Regular cardiac myocyte (primary cell): ENCODE data around the gene LMNA. TPM values are rescaled to one million over a fixed set of nuclear protein-coding genes. Genes with fewer than 3 reads are reported as not detected.

Experiments used
- total RNA-seq: library from RNA; depleted of rRNA; stranded (reverse); fragments of >200 nt; gene quantifications from 2 replicates; pipeline ENCODE4 v1.2.3, GENCODE V29; 2014

Gene LMNA
- 515 and 1,414 TPM in 2 replicates for total RNA-seq

DNA sequence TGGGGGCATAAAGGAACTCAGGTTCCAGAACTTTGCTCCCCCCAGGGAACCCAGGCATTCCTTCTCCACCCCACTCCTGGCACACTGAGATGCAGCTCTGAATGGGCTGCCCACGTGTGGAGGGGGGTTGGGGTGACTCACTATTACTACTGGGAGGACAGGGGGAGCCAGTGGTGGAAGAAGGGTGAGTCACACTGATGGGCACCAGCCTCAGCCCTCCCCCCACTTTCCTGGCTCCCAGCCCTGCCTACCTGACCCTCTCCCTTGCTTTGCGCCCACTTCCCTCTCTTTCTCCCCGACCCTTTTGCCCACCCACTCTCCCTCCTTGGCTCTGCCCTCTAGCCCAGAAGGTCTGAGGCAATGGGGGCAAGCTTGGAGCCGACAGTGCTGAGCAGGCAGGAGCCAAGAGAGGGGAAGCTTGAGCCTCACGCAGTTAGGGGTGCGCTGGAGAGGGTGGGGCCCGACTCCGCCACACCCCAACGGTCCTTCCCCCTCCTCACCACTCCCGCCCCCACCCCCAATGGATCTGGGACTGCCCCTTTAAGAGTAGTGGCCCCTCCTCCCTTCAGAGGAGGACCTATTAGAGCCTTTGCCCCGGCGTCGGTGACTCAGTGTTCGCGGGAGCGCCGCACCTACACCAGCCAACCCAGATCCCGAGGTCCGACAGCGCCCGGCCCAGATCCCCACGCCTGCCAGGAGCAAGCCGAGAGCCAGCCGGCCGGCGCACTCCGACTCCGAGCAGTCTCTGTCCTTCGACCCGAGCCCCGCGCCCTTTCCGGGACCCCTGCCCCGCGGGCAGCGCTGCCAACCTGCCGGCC lies at the start of gene LMNA:
LMNA (plus strand) TSS at position 611 of the 818 bp plus-strand sequence. CDS start 208 bp downstream, outside the sequence.

DNA sequence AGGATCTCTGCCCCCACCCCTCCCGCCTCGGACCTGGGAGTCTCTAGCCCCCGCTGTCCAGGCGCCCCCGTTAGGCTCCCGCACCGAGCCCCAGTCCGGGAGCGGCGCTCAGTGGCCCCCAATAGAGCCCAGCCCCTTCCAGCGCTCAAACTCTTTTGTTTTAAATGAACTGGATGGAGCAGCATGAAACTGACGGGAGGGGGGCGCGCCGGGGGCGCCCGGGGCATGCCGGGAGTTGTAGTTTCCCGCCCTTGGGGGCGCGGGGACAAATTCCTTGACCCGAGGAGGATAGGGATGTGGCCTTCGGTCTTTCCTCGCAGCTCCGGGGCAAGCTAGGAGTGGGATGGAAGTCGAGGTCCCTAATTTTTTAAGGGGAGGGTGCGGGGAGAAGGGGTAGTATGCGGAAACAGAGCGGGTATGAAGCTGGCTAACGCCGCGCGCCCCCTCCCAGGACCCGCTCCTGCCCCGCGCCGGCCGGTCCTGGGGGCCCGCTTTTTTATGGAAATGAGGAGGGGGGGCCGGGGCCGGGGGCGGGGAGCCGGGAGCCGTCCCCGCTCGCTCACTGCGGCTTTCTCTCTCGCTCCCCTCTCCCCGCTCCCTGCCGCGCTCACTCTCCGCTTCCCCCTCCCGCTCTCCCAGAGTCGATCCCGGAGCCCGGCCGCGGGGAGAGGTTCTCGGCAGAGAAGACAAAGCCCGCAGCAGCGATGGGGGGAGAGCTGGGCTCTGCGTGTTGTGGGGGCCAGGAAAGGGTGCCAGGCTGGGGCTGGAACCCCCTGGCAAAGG lies 32.0 kb upstream of the LMNA start, which contains the start of gene MEX3A:
MEX3A (minus strand) TSS at position 157 of the 783 bp plus-strand sequence. CDS start 467 bp downstream, outside the sequence.

DNA sequence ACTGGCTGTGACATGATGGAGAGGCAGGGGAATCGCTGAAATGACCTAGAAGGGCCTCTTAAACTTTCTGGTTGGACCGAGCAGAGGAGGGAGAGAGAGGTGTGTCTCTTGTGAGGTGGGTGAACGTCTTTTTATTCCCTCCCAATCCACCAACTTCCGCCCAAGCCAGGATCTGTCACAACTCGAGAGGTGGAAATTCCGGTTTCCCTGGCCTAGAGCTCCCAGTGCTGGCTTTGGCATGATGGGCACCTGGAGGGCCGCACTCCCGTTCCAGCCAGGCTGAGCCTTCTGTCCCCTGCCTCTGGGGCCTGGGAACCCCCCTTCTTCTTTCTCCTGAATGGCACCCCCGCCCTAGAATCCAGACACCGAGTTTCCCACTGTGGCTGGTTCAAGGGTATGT lies 38.9 kb downstream of the LMNA start, which contains the start of gene SEMA4A:
SEMA4A (plus strand) TSS at position 224 of the 400 bp plus-strand sequence. CDS start 994 bp downstream, outside the sequence.

Other genes with a start within 250 kb of the LMNA start
- gene RIT1, start 203.4 kb upstream of the LMNA start, total RNA-seq = 39.5 and 55.5 TPM in 2 replicates
- gene KHDC4, start 180.3 kb upstream of the LMNA start, total RNA-seq = 24.3 and 26.5 TPM in 2 replicates
- under 0.01 TPM in 1 of 2 replicates, not detected in the other for gene RXFP4, start 173.1 kb upstream of the LMNA start, total RNA-seq
- gene ARHGEF2, start 136.2 kb upstream of the LMNA start, total RNA-seq = 111 and 135 TPM in 2 replicates
- gene SSR2, start 93.8 kb upstream of the LMNA start, total RNA-seq = 775 and 892 TPM in 2 replicates
- 11.0 and 13.0 TPM in 2 replicates for gene UBQLN4, start 60.9 kb upstream of the LMNA start, total RNA-seq
- gene LAMTOR2, start 59.9 kb upstream of the LMNA start, total RNA-seq = 55.5 and 78.2 TPM in 2 replicates
- gene RAB25, start 53.6 kb upstream of the LMNA start, total RNA-seq = not detected in 2 replicates
- 1.1 and 1.2 TPM in 2 replicates for gene MEX3A, start 32.2 kb upstream of the LMNA start, total RNA-seq
- gene SEMA4A, start 38.9 kb downstream of the LMNA start, total RNA-seq = 0.19 and 1.7 TPM in 2 replicates
- gene SLC25A44, start 79.4 kb downstream of the LMNA start, total RNA-seq = 4.8 and 10.5 TPM in 2 replicates
- gene PMF1, start 98.3 kb downstream of the LMNA start, total RNA-seq = 17.8 and 35.7 TPM in 2 replicates
- gene BGLAP, start 127.5 kb downstream of the LMNA start, total RNA-seq = under 0.01 and 0.85 TPM in 2 replicates
- 0.19 and 0.28 TPM in 2 replicates for gene PAQR6, start 133.3 kb downstream of the LMNA start, total RNA-seq
- 47.6 and 48.1 TPM in 2 replicates for gene SMG5, start 168.1 kb downstream of the LMNA start, total RNA-seq
- gene TMEM79, start 169.6 kb downstream of the LMNA start, total RNA-seq = 1.3 and 1.4 TPM in 2 replicates
- 30.3 and 79.2 TPM in 2 replicates for gene GLMP, start 181.0 kb downstream of the LMNA start, total RNA-seq
- gene VHLL, start 184.6 kb downstream of the LMNA start, total RNA-seq = 0.96 TPM in 1 of 2 replicates, not detected in the other
- 510 and 886 TPM in 2 replicates for gene CCT3, start 223.6 kb downstream of the LMNA start, total RNA-seq
- gene TSACC, start 223.8 kb downstream of the LMNA start, total RNA-seq = 0.28 TPM in 1 of 2 replicates, not detected in the other